Measurements from ENCODE around the gene UGT1A9. TPM values are rescaled to one million over a fixed set of nuclear protein-coding genes. Genes with fewer than 3 reads are reported as not detected.

The UGT1A9 gene
- total and polyA plus RNA-seq, 2 of the 13 experiments (the other 11 are each of a cell fraction or from before 2014, with no cell fraction given) = 0.07 TPM; not detected in 1

DNA sequence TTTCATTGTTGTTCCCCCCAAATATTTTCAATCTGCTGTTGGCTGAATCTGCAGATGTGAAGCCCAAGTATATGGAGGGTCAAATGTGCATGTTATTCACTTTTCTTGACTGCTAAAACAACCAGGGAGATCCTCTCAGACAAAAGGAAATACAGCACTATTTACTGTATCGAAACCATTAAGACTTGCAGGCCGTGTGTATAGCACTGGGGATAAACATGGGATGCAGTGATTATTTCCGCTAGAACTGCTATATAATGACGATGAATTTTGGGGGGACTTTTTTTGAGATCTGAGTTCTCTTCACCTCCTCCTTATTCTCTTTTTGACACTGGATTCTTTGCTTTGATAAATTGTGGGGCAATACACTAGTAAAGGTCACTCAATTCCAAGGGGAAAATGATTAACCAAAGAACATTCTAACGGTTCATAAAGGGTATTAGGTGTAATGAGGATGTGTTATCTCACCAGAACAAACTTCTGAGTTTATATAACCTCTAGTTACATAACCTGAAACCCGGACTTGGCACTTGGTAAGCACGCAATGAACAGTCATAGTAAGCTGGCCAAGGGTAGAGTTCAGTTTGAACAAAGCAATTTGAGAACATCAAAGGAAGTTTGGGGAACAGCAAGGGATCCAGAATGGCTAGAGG is 84.9 kb downstream of the UGT1A9 start (continued):
- TF ChIP-seq, protein P1, sequence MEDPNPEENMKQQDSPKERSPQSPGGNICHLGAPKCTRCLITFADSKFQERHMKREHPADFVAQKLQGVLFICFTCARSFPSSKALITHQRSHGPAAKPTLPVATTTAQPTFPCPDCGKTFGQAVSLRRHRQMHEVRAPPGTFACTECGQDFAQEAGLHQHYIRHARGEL (CRISPR knock-in tag; IDR thresholded peaks at IDR 0.05) = no peak
- TF ChIP-seq TRIM24 (CRISPR knock-in tag; IDR thresholded peaks at IDR 0.05) (peak; percentile 64; the same call in 1 of the 2 replicates), NCOA5 (CRISPR knock-in tag; IDR thresholded peaks at IDR 0.05) (no peak), ZNF768 (CRISPR knock-in tag; IDR thresholded peaks at IDR 0.05) (no peak), SRSF4 (IDR thresholded peaks at IDR 0.05; ENCODE audit: low read depth, low read length, poor library complexity, severe bottlenecking) (no peak), ZNF446 (CRISPR knock-in tag; IDR thresholded peaks at IDR 0.05) (no peak), TARDBP (CRISPR knock-in tag; IDR thresholded peaks at IDR 0.05) (peak; percentile 95), ZBTB46 (CRISPR knock-in tag; IDR thresholded peaks at IDR 0.05; ENCODE audit: borderline replicate concordance) (no peak), SOX5 (CRISPR knock-in tag; IDR thresholded peaks at IDR 0.05; ENCODE audit: borderline replicate concordance) (peak; percentile 98), YY1 (IDR thresholded peaks at IDR 0.05; ENCODE audit: insufficient read depth, insufficient replicate concordance, low read depth, low read length) (no peak), TBX2 (CRISPR knock-in tag; IDR thresholded peaks at IDR 0.05; ENCODE audit: borderline replicate concordance) (peak; percentile 100), SATB2 (CRISPR knock-in tag; IDR thresholded peaks at IDR 0.05) (0 out of 2 replicates have a peak, but pooled peaks have one; percentile 63), TSC22D2 (CRISPR knock-in tag; IDR thresholded peaks at IDR 0.05; ENCODE audit: borderline replicate concordance) (no peak), ZNF331 (CRISPR knock-in tag; IDR thresholded peaks at IDR 0.05) (peak; percentile 36; the same call in 1 of the 2 replicates), SMAD1 (CRISPR knock-in tag; IDR thresholded peaks at IDR 0.05; ENCODE audit: borderline replicate concordance, low read depth) (no peak), MYPOP (CRISPR knock-in tag; IDR thresholded peaks at IDR 0.05) (peak; percentile 60; the same call in 1 of the 2 replicates), POLR2AphosphoS2 (IDR thresholded peaks at IDR 0.05; ENCODE audit: low read depth, low read length) (no peak), SNAPC2 (CRISPR knock-in tag; IDR thresholded peaks at IDR 0.05) (peak; percentile 82; the same call in 1 of the 2 replicates)
- TF ChIP-seq, protein P2, sequence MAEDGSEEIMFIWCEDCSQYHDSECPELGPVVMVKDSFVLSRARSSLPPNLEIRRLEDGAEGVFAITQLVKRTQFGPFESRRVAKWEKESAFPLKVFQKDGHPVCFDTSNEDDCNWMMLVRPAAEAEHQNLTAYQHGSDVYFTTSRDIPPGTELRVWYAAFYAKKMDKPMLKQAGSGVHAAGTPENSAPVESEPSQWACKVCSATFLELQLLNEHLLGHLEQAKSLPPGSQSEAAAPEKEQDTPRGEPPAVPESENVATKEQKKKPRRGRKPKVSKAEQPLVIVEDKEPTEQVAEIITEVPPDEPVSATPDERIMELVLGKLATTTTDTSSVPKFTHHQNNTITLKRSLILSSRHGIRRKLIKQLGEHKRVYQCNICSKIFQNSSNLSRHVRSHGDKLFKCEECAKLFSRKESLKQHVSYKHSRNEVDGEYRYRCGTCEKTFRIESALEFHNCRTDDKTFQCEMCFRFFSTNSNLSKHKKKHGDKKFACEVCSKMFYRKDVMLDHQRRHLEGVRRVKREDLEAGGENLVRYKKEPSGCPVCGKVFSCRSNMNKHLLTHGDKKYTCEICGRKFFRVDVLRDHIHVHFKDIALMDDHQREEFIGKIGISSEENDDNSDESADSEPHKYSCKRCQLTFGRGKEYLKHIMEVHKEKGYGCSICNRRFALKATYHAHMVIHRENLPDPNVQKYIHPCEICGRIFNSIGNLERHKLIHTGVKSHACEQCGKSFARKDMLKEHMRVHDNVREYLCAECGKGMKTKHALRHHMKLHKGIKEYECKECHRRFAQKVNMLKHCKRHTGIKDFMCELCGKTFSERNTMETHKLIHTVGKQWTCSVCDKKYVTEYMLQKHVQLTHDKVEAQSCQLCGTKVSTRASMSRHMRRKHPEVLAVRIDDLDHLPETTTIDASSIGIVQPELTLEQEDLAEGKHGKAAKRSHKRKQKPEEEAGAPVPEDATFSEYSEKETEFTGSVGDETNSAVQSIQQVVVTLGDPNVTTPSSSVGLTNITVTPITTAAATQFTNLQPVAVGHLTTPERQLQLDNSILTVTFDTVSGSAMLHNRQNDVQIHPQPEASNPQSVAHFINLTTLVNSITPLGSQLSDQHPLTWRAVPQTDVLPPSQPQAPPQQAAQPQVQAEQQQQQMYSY (CRISPR knock-in tag; IDR thresholded peaks at IDR 0.05) = no peak
- TF ChIP-seq, protein P3, sequence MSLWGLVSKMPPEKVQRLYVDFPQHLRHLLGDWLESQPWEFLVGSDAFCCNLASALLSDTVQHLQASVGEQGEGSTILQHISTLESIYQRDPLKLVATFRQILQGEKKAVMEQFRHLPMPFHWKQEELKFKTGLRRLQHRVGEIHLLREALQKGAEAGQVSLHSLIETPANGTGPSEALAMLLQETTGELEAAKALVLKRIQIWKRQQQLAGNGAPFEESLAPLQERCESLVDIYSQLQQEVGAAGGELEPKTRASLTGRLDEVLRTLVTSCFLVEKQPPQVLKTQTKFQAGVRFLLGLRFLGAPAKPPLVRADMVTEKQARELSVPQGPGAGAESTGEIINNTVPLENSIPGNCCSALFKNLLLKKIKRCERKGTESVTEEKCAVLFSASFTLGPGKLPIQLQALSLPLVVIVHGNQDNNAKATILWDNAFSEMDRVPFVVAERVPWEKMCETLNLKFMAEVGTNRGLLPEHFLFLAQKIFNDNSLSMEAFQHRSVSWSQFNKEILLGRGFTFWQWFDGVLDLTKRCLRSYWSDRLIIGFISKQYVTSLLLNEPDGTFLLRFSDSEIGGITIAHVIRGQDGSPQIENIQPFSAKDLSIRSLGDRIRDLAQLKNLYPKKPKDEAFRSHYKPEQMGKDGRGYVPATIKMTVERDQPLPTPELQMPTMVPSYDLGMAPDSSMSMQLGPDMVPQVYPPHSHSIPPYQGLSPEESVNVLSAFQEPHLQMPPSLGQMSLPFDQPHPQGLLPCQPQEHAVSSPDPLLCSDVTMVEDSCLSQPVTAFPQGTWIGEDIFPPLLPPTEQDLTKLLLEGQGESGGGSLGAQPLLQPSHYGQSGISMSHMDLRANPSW (CRISPR knock-in tag; IDR thresholded peaks at IDR 0.05; ENCODE audit: borderline replicate concordance) = no peak
